Fibroblast of skin of abdomen (primary cell): ENCODE measurements around the gene AKAP6.
"Not testable (repeated sequence)": the region's sequence is repeated elsewhere in the genome, so short reads cannot be mapped to it uniquely, and the experiment has no call there.

Experiments
- DNase-seq: peaks from one replicate; pipeline ENCODE4 v3.0.0-alpha.2; 2013

The AKAP6 gene

GRCh38 chr14:32443890-32444661 is 115.0 kb downstream of the AKAP6 start:
- DNase-seq, result peak; percentile 88

DNA sequence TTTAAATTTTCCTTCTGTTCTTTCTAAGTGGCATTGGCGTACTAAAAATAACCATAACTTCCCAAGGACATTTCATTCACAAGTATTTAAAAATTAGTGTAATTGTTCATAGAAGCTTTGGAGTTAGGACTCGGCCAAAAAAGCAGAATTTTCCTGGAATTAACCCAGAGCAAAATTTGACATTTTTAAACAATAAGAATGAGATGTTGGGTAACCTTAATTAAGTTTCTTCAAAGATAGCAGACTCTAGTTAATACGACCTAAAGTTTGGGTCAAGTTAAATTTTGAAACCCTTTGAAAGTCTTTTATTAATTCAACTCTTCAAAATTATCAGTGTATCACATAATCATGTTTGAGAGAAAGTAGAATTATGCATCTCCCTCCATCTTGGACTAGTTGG is 118.3 kb downstream of the AKAP6 start:
- DNase-seq, result no peak

DNA sequence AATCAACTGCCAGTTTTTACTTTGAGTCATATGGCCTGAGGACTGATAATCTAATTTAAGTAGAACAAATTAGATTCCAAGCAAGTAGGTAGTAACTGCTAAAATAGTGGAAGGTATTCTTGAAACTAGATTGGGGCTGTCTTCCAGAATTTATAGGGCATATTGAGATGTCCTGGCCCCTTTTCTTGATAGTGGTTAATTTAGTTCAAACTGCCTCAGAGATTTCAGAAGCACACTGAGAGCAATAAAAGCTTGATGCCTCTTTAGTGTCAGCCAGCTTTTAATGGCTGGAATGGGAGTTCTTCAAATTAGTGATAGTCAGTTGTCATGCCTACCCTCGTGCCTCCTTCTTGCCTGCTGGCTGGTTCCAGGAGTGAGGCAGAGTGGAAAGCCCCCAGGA is 120.5 kb downstream of the AKAP6 start:
- DNase-seq, result no peak

GRCh38 chr14:32450919-32451675 is 122.0 kb downstream of the AKAP6 start:
- no peak for DNase-seq

GRCh38 chr14:32453857-32454810 is 125.0 kb downstream of the AKAP6 start:
- peak; percentile 57 for DNase-seq

DNA sequence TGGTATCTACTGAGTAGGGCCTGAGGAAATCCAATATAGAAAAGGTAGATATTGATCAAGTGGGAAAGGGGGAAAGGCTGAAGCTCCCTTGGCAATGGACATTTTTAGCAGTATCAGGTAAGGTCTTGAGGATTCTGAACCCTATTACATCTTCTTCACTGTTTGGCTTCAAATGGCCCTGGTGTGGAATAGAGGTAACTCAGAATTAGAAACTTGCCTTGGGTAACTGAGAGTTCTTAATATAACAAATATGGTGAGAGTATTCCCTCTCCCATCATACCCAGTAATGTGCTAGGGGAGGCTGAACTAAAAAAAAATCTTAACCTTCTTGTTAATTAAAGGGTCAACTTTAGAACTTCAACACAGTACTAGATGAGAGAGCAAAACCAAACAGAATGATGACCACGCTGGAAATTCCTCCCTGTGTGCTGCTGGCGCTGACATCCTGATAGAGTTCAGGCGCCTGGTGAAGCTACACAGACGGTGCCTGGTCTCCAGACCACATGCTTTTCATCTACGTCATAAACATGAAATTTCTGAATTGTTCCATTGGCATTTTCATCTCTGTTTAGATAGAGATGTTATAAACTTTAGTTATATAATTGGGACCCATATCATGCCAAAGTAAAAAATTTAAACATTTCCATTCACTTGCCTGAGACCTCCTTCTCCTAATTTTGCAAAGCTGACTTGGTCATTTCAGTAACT is 128.3 kb downstream of the AKAP6 start:
- DNase-seq, result peak; percentile 83

DNA sequence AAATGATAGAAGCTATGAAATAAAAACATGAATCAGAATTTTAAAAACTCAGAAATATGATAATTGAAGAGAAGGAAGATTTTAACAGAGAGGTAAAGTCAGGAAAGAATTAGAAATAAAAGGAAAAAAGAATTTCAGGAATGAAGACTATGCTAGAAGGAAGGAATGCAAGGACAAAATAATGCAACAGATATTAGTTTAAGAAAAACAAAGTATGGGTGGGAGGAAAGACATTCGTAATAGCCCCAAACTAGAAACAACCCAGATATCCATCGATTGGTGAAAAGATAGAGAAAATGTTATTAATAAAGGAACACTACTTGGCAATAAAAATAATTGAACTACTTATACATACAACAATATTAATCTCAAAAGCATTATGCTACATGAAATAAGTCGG is 129.6 kb downstream of the AKAP6 start:
- DNase-seq, result no peak

DNA sequence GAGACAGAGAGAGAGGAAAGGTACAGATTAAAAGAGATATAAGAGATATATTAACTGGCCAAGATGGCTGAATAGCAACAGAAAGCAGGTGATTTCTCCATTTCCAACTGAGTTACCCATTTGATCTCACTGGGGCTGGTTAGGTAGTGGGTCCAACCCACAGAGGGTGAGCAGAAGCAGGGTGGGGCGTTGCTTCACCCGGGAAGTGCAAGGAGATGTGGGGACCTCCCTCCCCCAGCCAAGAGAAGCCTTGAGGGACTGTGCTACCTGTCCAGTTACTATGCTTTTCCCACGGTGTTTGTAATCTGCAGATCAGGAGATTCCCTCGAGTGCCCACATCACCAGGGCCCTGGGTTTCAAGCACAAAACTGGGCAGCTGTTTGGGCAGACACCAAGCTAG is 131.2 kb downstream of the AKAP6 start:
- DNase-seq, result no peak

DNA sequence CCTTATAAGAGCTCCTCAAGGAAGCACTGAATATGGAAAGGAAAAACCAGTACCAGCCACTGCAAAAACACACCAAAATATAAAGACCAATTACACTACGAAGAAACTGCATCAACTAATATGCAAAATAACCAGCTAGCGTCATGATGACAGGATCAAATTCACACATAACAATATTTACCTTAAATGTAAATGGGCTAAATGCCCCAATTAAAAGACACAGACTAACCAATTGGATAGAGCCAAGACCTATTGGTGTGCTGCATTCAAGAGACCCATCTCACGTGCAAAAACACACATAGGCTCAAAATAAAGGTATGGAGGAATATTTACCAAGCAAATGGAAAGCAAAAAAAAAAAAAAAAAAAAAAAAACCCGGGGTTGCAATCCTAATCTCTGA is 133.5 kb downstream of the AKAP6 start:
- not testable (repeated sequence) for DNase-seq

DNA sequence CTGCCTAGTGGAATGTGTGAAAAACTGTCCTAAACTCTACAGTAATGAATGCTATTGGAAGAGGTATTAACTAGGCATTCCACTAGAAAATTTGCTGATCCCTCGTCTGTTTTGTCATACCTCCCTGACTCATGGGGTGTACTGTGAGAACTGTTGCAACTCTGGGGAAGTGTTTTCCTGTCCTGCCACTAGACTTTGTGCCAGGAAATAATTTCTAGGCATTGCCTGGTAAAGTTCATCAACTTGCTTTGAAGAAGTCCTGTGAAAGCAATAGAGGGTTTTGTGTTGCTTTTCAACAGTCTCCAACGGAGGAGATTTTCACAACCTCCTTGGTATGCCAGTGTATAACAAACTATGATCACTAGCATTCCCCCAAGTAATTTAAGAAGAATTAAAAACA is 139.9 kb downstream of the AKAP6 start:
- DNase-seq, result peak; percentile 83

DNA sequence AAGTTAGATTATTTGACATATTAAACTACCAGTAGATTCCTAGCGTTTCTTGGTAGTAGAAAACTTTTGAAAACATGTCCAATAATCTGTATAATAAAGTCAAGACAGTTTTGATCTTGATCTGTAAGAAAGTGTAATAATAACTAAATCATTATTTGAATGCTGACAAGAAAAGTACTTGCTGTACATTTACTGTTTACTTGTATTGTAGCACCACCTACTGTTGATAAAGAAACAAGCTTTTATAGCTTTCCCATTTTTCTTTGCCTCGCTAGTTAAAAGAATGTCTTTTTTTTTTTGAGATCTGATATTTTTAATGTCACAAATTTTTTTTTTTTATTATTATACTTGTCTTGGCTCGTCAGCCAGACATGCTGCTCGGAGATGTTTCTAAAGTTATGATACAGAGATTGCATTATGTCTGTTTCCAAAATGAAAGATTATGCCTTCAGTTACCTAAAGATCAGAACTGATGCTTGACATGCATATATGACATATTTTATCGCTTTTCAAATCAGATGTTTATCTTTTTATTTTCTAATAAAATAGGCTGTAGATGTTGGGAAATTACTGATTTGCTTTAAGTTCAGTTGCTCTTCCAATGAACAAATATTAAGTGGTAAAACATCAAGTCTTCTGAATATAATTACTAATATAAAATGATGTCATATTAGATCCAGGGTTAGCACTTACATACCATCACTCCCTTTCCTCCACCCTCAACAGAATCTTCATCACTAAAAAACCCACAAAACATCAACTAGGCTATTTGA is 140.5 kb downstream of the AKAP6 start:
- DNase-seq, result peak; percentile 66

DNA sequence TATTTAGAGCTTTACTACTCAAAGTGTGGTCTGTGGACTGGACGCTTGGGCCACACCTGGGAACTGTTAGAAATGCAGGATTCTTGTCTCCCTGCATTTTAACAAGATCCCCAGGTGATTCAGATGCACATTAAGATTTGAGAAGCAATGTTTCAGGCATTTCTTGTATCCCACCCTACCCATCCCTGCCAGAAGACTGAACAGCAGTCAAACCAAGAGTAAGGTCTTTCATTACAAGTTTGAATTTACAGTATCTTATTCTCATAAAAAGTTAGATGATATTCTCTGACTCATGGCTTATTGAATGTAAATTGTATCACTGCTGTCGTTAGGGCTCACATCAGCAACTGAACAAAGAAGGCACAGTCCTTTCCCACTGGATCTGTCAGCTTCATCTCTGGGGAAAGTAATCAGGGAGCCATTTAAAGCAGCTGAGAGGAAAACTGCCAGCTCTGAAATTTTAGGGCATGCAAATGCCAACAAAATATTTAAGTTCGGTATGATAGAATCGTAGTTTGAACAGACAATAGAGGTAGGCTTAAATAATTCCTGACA is 141.1 kb downstream of the AKAP6 start:
- no peak for DNase-seq

DNA sequence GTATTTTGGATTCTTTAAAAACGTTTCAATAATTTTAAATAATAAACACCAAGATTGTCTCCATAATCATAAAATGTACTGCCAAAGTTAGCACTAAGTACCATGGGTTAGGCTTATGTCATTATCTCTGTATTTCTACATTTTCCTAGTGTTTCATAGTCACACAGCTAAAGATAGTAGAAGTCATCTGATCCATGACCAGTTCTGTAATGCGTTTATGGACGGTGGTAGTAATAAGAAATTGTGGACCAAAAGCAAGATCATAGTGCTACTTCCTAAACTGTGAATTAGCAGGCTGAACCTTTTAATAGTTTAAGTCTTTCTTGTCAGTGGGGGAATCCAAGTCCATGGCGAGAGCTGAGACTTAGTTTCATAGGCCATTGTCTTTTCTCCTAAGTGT is 142.1 kb downstream of the AKAP6 start:
- no peak for DNase-seq

DNA sequence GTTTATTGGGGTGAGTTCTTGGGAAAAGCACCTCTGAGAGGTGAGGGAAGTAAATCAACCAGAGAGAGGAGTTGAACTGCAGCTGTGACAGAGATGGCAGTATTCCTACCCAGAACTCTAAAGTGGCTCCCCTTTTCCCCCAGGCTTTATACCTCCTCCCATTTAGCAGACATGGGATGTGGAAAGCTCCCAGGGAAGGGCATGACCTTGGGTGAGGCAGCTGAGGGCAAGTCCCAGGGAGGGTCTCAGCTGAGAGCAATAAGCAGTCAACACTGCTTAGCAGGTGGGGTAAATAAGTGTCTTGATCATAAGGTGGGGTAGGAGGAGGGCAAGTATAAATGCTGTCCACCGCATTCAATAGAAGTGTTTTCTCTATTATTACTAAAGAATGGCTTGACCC is 143.0 kb downstream of the AKAP6 start:
- DNase-seq, result no peak

- peak; percentile 89 for DNase-seq
Measured at GRCh38 chr14:32472512-32473463, 143.7 kb downstream of the AKAP6 start.

DNA sequence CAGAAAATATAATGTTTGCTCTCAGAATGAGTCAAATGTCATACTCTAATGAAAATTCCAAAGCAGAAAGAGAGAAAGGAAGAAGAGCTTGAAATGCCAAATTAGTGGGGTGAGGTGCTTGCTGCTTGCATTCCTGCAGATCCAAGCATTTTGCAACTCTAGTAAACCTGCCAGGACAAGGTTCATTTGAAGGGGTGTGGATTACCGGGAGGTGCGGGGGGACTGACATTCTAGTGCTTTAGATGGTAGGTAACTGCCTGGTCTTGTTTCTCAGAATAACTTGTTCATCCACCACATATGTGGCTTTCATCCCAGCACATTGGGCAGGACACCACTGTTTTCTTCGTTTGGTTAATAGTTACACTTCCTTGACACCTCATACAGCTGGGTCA is 144.4 kb downstream of the AKAP6 start:
- DNase-seq, result peak; percentile 76

DNA sequence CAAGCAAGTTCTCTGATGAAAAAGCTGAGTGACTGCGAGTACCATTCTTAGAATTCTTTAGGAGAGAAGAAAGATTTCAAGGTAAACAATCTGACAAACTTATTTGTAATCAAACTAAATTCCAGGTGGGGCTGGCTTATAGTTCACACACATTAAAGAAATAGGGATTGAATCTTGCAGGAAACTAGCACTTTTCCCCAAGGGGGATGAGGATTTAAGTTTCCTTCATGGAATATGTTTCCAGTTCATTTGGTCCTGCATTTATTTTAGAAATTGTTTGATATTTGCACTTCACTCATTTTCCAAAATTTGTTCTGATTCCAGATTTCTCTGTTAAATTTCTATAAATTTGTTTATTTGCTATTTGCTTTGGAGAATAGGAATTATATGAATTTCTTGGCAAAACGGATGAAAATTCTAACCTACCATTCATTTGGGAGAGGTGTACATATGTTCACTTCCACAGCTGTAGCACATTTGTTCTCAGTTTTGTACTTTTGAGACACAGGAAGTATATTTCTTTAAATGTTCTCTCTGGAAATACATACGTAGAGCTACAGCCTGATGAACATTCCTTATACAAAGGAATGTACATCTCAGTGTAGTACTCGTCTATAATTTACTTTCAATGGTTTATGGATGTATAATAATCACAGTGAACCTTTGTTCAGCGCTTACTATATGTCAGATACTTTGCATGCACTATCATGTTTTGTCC is 145.5 kb downstream of the AKAP6 start:
- DNase-seq, result peak; percentile 53

DNA sequence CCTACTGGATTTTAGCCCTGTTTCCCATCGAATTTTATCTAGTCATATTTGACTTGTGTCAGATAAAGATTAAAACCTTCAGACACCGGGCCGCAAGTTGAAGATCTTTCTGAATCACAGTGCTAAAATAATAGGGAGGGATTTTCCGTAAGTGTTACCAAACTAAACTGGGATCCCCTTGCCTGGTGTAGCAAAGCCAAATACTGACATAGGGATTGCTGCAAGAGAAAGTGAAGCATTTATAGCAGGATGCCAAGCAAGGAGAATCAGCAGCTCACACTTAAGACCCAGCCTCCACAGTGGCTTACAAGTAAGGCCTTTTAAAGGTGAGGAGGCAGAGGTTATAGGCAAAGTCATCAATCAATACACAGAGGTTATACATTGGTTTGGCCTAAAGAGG is 147.4 kb downstream of the AKAP6 start:
- DNase-seq, result no peak

GRCh38 chr14:32477396-32477795 is 148.3 kb downstream of the AKAP6 start:
- no peak for DNase-seq
